NCI-H1092 treated with DMSO at 0.1 percent for 48 hours (cell line): ENCODE data around the gene FHAD1.

Source experiments
- DNase-seq: peaks from one replicate; lab custom pipeline; 2025; lab: John Stamatoyannopoulos, UW

FHAD1 gene

DNA sequence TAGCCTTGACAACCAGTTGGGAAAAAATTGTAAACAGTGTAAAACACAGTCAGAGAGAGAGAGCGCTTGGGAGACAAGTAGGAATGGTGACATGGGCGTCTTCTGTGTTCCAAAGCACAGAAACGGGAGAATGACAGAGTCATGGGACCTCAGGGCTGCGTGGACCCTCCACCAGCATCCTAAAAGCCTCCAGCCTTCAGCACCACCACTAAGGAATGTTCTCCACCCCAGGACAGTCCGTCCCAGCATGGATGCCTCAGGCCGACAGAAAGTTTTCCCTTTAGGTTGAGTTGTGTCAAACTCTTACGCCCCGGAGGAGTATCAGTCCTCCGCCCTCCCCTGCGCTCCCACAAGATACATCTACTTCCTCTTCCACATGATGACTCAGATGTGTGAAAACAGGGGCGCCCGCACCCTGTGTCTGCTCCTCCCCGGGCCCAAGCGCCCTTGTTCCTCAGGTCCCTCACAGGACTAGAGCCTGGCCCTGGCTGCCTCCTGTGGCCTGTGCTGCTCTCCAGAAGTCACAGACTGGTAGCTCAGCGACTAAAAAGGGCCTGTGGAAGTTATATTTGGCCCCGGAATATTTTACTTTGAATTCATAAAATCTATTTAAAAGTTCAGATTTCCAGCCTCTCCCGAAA lies 98.8 kb downstream of the FHAD1 start:
- no peak for DNase-seq

DNA sequence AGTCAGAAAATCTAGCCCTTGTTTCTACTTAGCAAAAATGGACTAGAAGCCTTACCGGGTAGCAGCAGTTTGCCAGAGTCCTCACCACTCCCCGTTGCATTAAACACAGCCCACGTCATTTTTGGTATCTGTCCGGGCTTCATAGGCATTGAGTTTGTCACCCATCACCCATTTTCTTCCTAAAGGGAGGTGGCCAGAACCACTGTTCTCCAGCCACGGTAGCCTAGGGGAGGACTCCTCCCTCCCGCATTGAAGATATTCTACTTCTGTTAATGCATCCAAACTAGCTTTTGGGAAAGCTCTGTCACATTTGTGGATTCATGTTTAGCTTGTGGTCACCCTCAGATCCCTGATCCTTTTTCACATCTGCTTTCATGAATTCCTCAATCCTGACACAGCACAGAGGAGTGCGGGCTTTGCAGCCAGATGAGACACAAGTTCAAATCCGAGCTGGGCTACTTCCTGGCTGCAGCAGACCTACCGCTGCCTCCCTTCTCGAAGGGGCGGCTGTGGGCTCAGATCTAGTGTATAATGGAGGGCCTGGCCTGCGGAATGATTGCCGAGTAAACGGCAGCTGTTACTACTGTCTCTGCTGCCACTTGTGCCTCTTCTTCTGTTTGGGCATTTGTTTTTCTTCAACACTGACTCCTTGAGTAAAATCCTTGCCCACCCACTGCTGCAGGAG lies 99.5 kb downstream of the FHAD1 start:
- DNase-seq, result no peak

DNA sequence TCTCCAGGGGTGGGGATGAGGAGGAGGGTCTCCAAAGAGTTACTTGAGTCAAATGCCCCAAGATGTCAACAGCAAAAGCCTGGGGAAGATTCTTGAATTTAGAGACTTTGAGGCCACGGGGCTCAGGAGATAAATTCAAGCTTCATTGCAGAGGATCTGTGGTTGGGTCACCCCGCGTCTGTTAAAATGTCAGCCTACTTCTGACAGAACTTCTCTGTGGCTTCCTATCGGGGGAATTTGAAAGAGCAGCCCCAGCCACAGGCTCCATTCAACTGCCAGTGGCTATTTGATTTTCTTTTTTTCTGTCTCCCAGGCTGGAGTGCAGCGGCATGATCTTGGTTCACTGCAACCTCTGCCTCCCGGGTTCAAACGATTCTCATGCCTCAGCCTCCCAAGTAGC lies 100.2 kb downstream of the FHAD1 start:
- no peak for DNase-seq

DNA sequence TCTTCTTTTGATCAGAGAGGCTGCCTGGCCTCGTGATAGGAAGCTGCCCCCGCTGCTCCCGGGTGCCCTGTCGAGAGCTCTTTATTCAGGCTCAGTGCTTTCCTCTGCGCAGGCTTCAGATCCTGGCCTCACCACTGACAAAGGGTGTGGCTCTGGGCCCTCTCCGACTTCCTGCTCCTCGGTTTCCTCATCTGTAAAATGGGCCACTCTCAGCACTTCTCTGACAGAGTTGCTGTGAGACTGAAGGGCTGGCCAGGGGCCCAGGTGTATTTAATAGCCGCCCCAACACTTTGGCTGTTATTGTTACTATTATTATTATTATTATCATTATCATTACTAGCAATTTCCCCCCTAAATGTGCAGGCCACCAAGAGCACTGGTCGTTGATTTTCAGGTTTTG lies 101.6 kb downstream of the FHAD1 start:
- no peak for DNase-seq

DNA sequence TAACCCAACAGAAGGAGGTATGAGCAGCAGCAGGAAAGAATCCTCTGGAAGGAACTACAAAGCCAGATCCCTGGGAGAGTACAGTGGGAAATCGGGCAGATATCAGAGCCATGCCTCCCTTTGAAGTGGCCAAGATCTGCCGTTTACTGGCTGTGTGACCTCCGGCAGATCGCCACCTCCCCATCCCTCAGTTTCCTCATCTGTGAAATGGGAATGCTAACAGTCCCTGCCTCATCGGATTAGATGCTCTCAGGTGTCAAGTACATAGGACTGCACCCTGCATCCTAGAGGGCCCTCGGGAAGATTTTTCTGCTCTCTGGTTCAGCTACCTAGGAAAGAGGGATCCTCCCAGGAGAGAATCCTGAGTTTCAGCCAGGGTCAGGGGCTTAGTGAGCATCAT lies 102.1 kb downstream of the FHAD1 start:
- DNase-seq, result no peak

DNA sequence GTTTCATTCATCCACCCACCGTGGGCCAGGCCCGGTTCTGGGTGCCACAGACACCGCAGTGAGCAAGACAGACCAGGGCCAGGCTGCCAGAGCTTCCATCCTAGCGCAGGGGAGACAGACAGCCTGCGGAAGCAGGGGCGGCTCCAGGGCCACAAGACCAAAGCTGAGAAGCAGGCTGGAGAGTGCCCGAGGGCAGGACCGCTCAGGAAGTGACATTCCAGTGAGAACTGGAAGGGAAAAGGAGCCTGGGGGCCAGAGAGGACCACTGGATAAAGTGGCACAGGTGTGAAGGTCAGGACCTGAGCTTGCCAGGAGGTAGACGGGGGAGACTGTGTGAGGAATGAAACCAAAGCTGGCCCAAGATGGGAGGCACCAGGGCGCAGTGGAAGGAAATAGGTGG lies 103.1 kb downstream of the FHAD1 start:
- DNase-seq, result no peak

DNA sequence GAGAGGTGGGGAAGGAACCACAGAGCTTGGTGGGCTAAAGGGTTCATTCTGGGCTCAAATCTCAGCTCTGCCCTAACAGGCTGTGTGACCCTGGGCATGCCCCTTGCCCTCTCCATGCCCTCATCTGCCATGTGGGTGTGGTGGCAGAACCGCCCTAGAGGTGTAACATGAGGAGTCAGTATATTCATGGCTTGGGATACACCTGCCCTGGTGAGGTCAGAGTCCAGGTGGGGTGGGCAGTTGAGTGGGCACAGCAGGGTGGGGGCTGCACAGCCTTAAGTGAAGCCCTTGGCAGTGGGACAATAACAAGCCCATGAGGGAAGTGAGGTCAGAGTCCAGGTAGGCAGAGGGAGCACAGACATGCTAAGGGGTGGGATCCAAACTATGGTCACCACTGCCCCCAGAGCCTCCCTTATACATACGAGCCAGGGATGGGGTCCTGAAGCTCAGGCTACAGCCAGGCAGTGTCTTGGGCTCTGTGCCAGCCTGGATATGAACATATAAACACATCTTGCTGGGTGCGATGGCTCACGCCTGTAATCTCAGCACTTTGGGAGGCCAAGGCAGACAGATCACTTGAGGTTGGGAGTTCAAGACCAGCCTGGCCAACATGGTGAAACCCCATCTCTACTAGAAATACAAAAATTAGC lies 103.7 kb downstream of the FHAD1 start:
- no peak for DNase-seq

DNA sequence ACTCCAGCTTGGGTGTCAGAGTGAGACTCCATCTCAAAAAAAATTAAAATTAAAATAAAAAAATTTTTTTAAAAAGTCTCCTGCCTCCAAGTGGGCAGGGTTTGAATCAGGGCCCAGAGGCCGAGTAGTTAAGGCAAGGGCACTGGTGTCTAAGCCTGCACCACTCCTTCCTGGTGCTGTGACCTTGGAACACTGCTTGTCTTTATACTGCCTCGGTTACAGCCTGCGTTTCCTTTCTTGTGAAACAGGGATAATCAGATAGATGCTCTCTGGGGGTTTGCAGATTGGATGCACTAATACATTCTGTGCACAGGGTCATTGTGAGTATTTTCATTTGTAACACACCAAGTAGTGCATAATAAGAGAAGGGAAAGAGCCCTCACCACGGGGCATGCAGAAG lies 104.3 kb downstream of the FHAD1 start:
- DNase-seq, result no peak

DNA sequence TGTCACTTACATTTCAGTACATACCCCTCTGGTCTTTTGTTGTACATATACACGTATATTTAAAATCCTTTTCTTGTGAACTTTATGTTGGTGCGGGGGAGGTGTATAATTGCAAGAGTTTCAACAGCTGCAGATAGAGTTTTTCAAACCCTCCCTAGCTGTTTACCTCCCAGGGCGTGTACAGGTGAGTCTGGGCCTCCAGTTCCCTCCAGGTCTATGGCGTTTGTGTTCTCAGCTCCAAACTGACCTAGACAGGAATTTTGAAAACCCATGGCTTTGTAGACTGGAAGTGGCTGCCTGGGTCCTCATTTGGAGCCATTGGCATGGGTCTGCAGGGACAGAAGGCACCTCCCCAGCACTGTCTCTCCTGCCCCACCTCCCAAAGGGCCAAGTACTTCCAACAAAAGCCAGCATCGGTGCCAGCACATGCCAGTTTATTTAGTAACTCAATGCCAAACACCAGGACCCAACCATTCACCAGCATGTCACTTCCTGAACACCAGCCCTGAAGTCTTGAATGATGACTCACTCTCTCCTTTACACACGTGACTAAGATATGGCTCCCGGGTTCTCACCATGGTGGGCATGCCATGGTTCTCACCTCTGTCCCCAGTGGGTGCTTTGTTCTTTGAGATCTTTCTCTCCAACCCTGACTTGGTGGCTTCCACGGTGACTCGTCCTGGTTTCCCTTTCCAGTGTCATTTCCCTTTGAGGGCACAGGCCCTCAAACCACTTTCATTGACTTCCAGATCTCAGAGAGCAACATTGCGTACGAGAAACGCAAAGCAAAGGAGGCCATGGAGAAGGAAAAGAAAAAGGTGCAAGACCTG lies 105.3 kb downstream of the FHAD1 start:
- peak; percentile 49 for DNase-seq

DNA sequence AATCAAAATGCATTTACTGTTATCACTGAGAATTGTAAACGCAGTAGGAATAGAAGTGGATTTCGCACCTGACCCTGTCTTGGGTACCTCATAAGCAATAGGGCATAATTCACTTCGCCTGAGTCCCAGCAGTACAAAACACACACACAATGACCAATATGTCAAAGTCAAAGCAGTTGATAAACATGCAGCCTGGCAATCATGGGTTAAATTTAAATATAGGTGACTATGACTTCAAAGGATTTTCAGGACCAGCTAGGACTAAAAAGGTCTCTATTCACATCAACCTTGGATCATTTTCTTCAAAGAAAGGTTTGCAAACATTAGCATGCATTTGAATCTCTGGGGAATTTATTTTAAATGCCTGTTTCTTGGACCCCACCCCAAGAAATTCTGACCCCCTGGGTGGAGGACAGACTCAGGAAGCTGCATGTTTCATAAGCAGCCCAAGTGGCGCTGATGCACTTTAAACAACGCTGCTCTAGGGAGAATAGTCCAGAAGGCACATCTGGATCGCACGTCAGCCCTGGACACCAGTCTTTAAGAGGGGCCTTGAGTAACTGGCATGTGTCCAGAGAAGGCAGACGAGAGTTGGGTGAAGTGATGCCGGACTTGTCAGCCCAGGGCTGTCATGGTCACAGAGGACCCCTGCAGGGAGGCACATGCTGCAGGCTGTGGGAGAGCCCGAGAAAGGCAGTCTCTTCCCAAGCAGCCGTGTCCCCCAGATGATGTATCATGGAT lies 107.0 kb downstream of the FHAD1 start:
- DNase-seq, result peak; percentile 56

DNA sequence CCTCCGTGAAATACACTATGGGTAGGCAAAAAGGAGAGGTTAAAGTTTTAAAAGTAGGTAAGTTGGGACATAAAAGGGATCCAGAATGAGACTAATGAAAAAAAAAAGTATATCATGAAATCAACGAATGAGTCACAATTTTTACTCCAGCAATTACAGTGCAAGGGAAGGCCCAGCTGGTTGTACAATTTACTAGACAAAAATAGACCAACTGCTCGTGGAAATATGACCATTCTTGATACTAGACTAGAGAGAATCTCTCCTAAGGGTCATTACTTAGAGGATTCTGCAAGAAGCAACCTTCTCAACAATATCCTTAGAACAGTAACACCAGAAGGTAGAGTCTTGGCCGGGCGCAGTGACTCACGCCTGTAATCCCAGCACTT lies 107.5 kb downstream of the FHAD1 start:
- no peak for DNase-seq

DNA sequence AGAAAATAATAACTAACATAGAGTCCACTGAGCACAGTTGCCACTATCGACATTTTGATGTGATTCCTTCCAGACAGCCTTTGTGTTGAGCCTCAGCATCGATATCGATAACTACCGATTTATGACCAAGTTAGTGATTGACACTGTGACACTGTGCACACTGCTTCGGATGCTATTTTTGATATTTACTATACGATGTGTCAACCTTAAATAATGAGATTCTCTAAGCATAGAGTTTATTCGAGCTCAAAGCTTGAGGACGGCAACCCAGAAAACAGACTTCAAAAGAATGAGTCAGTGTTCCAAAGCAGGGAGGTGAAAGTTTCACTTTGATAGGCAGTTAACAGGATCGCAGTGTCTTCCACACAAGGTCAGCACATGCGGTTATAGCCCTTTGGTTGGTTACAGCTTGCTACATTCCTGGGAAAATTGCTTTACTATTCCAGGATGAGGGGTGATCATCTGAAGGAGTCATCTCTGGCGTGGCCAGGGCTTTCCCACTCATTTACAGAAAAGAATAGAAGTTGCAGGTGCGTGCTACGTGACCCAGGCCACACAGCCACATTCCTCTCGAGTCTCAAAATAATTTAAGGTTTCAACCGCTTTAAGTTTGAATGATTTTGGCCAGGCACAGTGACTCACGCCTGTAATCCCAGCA lies 109.1 kb downstream of the FHAD1 start:
- no peak for DNase-seq

DNA sequence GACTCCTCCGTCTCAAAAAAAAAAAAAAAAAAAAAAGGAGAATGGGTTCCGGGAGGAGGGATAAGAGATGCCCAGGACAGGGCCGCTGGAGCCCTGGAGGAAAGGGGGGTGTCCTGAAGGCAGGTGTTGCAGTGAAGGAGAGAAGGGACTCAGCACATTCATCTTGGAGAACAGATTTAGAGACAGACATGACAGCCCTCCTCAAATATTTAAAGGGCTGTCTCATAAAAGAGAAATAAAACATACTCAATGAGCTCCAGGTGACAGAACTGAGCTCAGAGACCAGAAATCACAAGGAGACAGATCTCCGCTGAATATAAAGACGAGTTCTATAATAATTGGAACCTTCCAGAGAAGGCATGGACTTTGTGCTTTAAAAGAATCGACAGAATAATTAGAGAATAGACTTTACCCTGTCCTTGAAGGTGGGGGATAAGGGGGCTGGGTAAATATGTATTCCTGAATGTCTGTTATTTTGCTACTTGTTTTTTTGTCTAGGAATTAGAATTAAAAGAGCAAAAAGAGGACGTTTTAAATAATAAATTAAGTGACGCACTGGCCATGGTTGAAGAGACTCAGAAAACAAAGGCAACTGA lies 110.7 kb downstream of the FHAD1 start:
- no peak for DNase-seq

DNA sequence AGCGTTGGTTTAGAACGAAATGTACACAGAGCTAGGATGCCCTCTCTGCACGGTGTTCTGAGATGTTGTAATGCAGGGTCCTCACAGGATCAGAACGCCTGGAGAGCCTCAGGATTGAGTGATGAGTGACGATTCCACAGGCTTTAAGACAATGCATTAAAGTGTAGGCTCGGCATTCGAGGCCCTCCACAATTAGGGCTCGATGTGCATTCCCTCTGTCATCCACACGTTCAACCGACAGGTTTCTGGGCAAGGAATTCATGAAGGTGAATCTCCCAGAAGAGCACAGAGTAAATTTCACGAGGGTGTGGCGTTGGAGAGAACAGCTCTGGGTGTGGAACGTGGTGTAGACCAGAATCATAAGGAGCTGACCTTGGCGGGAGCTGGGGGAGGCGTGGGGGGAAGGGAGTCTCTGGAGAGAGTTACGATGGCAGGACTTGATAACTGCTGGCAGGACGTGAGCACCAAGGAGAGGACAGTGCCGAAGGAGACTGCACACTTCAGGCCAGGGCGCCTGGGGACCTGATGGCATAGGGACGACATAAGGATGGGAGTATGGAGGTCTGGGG lies 111.6 kb downstream of the FHAD1 start:
- no peak for DNase-seq

DNA sequence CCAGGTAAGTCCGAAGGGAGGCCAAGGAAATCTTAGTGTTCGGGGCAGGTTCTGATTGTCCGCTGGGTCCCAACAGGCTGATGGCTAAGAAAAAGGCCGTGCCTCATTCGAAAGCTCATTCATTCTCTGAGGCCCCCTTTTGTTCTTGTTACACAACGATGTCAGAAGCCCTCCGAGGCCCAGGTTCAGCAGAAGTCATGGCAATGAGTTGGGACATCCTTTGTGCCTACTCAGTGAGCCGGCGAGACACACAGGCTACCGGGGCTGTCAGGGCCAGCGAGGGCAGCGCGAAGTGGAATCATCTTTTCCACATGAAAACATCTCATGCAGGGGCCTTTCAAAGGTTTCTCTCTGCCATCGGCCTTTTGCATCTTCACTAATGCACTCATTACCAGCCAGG lies 113.7 kb downstream of the FHAD1 start:
- DNase-seq, result no peak

DNA sequence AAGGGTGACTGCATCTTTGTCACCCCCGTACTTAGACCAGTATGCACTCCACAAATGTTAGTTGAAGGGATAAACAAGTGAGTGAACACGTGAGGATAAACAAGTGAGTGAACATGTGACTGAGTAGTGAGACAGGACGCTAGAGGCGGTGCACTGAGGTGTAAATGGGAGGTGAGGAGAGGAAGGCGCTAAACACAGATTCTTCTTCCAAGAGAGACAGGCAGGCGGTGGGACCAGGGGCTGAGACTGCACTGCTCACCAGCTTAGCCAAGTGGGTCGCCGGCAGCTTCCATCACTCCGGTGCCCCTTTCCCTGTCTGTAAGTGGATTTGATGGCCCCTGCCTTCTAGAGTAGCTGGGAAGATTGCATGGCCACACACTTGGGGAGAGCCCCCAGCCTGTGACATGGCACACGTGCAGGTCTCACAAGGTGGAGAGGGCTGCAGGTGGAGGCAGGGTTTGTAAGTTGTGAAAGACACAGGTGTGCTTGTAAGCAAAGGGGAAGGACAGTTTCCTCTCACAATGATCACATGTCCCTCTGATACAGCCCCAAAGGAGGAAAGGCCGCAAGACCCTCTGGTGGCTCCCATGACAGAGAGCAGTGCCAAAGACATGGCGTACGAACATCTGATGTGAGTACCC lies 115.2 kb downstream of the FHAD1 start:
- no peak for DNase-seq

DNA sequence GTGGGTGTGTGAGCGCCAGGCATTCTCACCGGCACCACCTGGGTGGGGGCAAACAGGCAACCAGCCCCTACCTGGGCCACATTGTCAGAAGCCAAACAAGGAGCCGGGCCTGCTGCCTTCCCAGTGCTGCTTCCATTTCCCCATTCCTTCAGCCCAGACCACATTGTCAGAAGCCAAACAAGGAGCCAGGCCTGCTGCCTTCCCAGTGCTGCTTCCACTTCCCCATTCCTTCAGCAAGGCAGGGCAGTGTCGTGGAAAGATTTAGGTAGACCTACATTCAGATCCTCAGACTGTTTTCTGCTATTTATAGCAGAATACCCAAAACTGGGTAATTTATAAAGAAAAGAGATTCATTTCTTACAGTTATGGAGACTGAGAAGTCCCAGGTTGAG lies 115.7 kb downstream of the FHAD1 start:
- no peak for DNase-seq

DNA sequence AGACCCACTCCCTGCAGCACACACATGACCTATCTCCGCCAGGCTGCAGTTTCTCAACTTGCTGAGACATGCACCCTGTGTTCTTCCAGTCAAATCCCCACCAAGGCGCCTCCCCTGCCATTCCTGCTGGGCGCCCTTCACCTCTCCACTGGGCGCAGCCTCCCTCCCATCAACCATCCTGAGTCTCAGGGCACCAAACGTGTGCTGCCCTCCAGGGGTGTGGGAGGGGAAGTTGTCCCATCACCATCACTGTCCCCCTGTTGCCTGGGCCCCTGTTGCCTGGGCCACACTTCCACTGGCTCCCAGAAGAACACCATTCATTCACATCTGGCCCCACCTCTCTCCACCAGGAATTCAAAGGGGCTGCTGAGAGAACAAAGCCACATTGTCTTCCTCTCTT lies 117.7 kb downstream of the FHAD1 start:
- no peak for DNase-seq

DNA sequence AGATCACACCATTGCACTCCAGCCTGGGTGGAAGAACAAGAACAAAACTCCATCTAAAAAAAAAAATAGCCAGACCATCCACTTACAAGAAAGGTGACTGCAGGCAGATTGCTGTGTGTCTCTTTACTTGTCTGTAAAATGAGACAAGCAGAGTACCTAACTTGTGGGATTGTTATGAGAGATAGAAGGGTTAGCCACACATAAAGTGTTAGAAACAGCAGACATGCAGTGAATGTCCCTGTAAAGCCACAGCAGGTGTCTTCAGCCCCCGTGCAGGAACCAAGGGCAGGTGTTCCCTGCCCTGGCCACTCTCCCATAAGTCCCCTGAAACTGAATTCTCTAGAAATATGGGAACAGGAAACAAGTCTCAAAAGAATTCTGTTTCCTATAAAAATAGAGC lies 121.9 kb downstream of the FHAD1 start:
- no peak for DNase-seq

DNA sequence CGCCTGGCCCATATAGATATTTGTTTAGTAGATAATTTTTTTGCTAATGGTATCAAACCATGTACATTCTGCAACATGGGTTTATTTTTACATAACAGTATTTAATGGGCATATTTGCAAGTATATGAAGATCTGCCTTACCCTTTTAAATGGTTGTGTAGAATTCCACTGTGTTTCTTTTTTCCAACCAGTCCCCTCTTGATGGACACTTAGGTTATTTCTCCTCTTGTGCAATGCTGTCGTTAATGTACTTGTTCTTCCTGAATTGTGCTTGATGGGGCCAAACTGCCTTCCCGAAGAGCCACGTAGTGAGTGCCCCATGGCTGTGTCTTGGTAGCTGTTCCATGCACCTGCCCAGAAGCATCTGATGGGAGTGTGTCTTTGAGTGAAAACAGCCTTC lies 123.2 kb downstream of the FHAD1 start:
- no peak for DNase-seq
